Cardiac ventricle fibroblast (primary cell): ENCODE data around the gene TEX44. TPM values are rescaled to one million over a fixed set of nuclear protein-coding genes. Genes with fewer than 3 reads are reported as not detected.

Source experiments
- total RNA-seq: library from RNA; depleted of rRNA; stranded (reverse); fragments of >200 nt; gene quantifications from 2 replicates; pipeline ENCODE4 v1.2.3, GENCODE V29; 2015

The TEX44 gene
- total RNA-seq = not detected in 2 replicates

GRCh38 chr2:231592636-231593145 lies at the start of gene TEX44:
Gene TEX44 (plus strand): TSS chr2:231592864. CDS start chr2:231592952, 88 bp downstream.

Other genes with a start within 250 kb of the TEX44 start
- gene B3GNT7, start 197.2 kb upstream of the TEX44 start, total RNA-seq = 0.12 TPM in 1 of 2 replicates, not detected in the other
- 158 and 159 TPM in 2 replicates for gene NCL, start 128.4 kb upstream of the TEX44 start, total RNA-seq
- gene NMUR1, start 62.4 kb upstream of the TEX44 start, total RNA-seq = not detected in 2 replicates
- gene PTMA, start 115.7 kb downstream of the TEX44 start, total RNA-seq = 494 and 552 TPM in 2 replicates
- 15.5 and 19.0 TPM in 2 replicates for gene PDE6D, start 188.4 kb downstream of the TEX44 start, total RNA-seq
- gene COPS7B, start 193.6 kb downstream of the TEX44 start, total RNA-seq = 10.5 TPM in 2 replicates